ENCODE data around the gene GALNTL6.

The GALNTL6 gene

DNA sequence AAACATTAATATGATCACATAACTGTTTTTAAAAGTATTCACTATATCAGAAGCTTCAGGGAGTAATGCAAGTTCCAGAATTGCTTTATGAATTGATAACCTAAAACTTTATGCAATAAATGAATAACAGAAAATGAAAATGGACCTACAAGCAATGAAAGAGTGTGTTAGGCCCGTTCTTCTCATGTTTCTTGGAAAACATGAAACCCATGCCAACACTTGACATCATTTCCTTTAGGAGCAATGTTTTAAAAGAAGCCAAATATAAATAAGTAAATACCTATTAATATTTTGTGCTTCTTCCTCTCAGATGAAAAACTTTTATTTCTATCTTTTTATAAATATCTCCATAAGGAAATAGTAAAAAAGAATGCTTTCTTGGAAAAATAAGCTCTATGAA lies 1232.4 kb downstream of the GALNTL6 start:
- no peak for DNase-seq (ENCODE audit: low read depth in 1 of 2, low spot score in 1 of 2)

DNA sequence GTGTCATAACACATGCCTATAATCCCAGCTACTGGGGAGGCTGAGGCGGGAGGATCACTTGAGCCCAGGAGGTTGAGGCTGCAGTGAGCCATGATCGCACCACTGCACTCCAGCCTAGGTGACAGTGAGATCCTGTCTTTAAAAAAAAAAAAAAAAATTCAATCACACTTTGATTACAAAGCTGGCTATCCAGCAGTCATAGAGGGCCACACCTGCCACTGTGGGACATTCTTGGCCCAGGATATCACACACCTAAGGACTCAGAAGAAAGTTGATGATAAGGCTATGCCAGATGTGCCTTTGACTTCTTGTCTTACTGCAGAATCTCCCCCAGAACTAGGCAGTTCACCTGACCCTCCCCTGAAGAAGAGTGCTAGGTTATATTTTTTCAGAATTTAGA lies 1232.9 kb downstream of the GALNTL6 start:
- DNase-seq (ENCODE audit: low read depth in 1 of 2, low spot score in 1 of 2): no peak

DNA sequence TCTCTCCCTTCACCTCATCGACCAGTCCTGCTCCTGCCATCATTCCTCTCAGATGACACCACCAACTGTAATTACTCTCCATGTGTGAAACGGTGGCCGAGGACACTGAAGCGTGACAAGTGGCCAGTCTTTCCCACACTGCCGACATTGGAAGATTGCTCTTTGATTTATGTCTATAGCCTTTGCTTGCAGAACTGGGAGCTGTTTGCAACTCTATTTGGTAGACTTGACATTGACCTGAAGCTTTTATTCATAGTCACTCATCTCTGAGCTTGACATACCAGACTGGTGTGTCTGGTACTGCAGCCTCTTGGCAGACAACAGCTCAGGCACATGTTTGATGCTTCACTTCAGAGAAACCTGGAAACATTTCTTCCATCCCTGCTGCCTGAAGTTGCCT lies 1233.6 kb downstream of the GALNTL6 start:
- no peak for DNase-seq (ENCODE audit: low read depth in 1 of 2, low spot score in 1 of 2)

DNA sequence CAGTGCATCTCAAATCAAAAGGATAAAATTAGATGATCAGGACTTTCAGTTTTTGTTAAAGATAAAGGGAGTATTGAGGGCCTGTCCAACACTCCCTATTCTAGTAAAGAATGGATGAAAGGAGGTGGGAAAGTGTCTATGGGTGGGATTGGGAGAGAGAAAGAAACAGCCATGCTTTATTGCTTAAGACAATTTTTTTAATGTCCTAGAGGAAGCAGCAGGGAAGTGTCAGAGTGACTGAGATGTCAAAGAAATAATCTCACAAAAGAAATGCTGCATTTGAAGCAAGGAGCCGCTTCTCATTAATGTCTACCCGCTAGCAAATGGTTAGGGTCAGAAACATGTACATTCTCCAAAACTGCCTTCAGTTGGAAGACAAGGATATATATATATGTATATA lies 1238.0 kb downstream of the GALNTL6 start:
- DNase-seq (ENCODE audit: low read depth in 1 of 2, low spot score in 1 of 2): no peak

DNA sequence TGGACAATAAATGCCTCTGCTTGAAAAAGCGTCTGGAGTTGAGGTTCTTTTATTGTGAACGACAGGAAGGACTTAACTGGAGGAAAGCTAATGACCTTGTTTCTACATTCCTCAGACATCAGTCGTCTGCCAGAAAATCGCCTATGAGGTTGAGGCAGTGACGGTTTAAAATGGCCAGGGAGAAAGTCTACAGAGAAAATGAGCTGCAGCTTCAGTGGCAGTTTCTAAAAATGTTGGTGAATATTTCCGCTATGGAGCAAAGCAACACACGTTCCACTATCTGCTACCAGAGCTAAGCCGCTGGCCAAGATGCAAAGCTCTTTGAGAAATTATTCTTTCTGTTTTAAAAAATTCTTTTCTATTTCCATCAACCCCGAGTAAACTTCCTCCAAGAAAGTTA lies 1238.5 kb downstream of the GALNTL6 start:
- DNase-seq (ENCODE audit: low read depth in 1 of 2, low spot score in 1 of 2): no peak

DNA sequence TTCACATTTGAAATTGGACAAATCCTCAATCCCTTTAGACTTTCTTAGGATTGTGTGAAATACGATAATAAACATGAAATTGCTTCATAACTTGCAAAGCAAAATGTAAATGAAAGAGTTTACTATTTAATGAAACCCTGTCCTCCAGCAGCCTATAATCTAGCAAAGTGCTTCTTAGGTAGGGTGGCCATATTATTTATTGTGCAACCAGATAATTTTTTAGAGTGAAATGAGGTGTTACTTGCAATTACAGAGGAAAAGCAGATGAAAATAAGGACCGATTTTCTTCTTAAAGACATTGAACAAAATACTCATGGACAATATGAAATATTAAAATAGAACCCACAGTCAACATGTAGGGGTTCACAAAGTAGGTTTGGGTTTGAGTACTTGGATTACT lies 1239.2 kb downstream of the GALNTL6 start:
- no peak for DNase-seq (ENCODE audit: low read depth in 1 of 2, low spot score in 1 of 2)

DNA sequence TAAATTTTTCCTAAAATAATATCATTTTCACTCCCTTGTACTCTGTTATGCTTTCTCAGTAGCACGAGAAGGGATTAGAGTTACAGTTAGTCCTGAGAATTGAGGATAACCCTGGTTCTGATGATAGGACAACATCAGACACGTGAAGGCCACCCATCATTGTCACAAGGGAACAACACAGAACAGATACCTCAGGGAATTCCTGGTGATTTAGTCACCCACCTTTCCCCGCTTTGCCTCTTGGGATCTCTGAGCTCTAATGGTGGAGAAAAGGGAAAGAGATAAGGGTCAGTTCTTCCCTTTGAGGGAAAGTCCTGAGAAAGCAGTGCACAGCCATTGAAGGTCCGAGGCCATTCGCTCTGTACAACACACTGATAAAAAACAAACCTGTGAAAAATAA lies 1243.1 kb downstream of the GALNTL6 start:
- DNase-seq (ENCODE audit: low read depth in 1 of 2, low spot score in 1 of 2): no peak

DNA sequence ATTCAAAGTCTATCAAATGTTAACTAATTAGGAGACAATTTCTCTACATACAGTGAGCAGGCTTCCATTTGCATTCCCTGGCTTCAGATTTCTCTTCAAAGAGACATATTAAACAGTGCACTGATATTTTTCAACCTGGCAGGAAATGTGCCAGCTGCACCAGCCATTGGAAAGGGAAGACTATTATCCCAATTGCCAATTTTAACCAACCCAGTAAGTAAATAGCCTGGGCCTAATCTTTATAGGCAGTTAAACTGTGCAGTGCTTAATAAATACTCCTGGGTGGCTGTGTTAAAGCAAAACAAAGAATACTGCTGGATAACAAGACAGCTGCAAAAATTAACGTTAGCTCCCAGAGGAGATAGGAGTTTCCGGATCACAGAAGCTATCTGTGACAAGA lies 1243.5 kb downstream of the GALNTL6 start:
- no peak for DNase-seq (ENCODE audit: low read depth in 1 of 2, low spot score in 1 of 2)

DNA sequence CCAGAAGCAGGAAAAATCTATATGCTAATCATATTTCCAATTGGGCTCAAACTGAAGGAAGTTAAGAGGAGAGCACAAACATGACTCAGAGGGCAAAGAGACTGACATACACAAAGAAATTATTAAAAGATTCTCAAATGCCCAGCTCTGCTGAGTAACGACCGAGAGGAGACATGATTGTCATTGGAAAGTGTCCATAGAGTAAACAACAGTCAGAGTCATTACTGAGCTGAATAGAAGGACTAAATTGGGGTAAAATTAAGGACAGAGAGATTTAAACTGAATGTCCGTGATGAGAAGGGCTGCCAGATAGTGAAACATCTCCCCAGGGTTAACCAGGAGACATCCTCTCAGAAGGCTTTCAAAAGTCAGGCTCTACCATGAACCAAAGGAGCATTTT lies 1244.2 kb downstream of the GALNTL6 start:
- no peak for DNase-seq (ENCODE audit: low read depth in 1 of 2, low spot score in 1 of 2)

DNA sequence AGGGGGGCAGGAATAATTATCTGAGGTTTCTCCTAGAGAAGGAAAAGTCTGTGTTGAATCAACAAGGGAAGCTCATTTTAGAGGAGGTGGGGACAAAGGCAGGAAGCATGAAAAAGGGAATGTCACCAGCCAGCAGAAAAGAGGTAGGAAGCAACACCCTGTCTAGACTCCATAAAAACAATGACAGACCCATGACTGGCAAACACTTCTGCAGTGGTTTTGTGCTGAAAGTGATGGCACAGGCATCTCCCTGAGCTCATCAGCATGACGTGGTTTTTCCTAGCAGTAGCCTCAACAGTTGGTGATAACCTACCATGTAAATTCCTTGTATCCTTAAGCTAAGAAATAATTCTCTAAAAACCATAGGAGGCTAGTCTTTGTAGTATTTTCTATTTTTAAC lies 1244.7 kb downstream of the GALNTL6 start:
- DNase-seq (ENCODE audit: low read depth in 1 of 2, low spot score in 1 of 2): no peak

DNA sequence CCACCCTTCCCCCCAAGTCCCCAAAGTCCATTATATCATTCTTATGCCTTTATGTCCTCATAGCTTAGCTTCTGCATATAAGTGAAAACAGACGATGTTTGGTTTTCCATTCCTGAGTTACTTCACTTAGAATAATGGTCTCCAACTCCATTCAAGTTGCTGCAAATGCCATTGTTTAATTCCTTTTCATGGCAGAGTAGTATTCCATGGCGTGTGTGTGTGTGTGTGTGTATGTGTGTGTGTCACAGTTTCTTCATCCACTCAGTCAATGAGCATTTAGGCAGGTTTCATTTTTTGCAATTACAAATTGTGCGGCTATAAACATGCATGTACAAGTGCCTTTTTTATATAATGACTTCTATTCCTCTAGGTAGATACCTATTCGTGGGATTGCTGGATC lies 1248.0 kb downstream of the GALNTL6 start:
- no peak for DNase-seq (ENCODE audit: low read depth in 1 of 2, low spot score in 1 of 2)

DNA sequence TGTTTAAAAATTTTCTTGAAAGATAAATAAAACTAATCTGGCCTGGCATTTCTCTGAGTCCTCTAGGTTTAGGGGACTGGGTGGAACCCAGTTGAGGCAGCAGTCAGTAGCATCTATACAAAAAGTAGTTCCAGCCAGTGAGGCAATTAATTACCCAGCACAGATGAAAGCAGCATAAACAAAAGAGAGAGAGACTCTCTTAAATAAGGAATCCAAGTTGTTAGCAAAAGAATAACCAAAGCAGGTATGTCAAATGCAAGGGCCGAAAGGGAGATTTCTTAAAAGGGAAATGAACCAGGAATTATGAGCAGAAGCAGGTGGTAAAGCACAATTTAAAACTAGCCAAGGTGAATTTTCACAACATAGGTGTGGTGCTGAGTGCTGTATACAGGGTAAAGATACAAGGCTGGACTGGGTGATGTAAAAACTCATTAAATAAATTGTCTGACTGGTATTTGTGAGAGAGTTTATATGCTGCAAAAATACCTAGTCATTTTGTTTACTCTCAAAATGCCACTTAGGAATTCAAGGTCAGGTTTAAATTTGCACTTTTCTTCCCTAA lies 1260.8 kb downstream of the GALNTL6 start:
- no peak for DNase-seq (ENCODE audit: low read depth in 1 of 2, low spot score in 1 of 2)

DNA sequence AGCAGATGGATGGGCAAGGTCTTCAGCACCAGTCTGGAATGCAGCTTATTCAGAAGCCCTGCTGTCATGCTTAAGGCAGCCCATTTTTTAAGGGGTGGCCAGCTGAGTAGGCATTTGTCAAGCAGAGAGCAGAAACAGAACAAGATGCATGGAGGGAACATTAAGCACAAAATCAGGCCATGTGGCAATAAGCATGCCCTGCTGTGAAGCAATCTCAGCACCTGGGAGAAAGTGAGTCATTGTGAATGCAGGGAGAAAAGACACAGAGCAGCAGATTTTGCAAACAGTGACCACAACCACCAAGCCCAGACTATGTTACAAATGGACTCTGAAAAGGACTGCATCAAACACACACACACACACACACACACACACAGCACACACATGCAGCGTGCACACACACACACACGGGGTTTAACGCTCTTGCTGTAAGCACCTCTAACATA lies 1261.3 kb downstream of the GALNTL6 start:
- no peak for DNase-seq (ENCODE audit: low read depth in 1 of 2, low spot score in 1 of 2)

DNA sequence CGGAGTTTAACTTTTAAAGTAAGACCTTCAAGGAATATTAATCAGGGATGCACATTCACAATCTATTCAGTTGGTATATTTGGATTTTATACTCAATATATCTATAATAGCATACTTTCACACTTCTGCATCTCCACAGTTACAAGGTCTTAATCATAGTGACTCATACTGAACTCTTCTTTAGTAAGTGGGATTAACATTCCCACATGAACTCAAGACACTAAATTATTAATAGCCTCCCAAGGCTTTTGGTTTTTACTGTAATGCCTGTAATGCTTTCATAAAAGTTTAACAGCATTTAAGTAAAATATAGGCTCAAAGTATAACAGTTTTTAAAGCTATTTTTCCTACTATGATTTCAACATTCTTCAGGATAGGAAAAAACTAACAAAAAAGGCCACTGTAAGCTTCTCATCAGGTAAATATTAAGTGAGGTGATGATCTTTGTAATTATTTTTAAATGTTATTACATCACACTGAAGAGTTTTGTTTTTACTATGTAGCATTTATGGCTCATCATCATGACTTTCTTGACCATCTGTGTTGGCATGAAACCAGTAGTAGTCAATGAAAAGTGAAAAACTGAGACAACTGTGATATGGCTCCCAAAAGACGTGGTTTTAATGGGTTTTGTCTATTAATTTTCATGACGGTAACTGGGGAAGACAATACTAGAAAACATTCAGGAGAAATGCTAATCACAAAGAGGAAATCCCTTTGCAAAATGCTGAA lies 1263.9 kb downstream of the GALNTL6 start:
- DNase-seq (ENCODE audit: low read depth in 1 of 2, low spot score in 1 of 2): no peak

DNA sequence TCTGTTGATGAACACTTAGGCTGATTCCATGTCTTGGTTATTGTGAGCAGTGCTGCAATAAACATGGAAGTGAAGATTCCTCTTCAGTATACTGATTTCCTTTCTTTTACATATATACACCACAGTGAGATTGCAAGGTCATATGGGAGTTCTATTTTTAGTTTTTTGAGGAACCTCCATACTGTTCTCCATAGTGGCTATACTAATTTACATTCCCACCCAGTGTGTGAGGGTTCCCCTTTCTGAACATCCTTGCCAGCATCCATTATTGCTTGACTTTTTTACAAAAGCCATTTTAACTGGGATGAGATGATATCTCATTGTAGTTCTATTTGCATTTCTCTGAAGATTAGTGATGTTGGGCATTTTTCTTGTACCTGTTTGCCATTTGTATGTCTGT lies 1274.9 kb downstream of the GALNTL6 start:
- DNase-seq (ENCODE audit: low read depth in 1 of 2, low spot score in 1 of 2): no peak
